Measurements from ENCODE around the gene LRRC4B.

DNA sequence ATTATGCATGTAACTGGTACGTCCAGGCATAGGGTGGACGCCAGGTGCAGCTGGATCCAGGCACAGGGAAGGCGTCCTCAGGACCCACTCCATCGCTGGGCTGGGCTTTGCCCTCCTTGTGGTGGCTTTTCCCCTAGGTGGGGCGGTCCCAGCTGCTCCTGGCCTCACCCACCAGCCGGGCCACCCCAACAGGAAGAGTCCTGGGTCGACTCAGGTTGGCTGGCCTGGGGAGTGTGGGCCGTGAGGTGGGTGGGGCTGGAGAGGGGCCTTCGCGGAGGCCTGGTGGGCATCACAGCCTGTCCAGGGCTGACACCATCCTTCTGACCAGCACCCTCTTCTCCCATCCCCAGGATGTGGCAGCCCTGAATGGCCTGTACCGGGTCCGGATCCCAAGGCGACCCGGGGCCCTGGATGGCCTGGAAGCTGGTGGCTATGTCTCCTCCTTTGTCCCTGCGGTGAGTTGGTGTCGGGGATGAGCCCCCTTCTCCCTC lies 88.4 kb downstream of the LRRC4B start:
- TF ChIP-seq, protein P1, sequence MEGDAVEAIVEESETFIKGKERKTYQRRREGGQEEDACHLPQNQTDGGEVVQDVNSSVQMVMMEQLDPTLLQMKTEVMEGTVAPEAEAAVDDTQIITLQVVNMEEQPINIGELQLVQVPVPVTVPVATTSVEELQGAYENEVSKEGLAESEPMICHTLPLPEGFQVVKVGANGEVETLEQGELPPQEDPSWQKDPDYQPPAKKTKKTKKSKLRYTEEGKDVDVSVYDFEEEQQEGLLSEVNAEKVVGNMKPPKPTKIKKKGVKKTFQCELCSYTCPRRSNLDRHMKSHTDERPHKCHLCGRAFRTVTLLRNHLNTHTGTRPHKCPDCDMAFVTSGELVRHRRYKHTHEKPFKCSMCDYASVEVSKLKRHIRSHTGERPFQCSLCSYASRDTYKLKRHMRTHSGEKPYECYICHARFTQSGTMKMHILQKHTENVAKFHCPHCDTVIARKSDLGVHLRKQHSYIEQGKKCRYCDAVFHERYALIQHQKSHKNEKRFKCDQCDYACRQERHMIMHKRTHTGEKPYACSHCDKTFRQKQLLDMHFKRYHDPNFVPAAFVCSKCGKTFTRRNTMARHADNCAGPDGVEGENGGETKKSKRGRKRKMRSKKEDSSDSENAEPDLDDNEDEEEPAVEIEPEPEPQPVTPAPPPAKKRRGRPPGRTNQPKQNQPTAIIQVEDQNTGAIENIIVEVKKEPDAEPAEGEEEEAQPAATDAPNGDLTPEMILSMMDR (conservative IDR thresholded peaks at IDR 0.05; ENCODE audit: low read depth, low read length): no peak
- TF ChIP-seq, protein P2, sequence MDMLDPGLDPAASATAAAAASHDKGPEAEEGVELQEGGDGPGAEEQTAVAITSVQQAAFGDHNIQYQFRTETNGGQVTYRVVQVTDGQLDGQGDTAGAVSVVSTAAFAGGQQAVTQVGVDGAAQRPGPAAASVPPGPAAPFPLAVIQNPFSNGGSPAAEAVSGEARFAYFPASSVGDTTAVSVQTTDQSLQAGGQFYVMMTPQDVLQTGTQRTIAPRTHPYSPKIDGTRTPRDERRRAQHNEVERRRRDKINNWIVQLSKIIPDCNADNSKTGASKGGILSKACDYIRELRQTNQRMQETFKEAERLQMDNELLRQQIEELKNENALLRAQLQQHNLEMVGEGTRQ (IDR thresholded peaks at IDR 0.05; ENCODE audit: low read depth, low read length): no peak
- TF ChIP-seq, protein P3, sequence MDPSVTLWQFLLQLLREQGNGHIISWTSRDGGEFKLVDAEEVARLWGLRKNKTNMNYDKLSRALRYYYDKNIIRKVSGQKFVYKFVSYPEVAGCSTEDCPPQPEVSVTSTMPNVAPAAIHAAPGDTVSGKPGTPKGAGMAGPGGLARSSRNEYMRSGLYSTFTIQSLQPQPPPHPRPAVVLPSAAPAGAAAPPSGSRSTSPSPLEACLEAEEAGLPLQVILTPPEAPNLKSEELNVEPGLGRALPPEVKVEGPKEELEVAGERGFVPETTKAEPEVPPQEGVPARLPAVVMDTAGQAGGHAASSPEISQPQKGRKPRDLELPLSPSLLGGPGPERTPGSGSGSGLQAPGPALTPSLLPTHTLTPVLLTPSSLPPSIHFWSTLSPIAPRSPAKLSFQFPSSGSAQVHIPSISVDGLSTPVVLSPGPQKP (IDR thresholded peaks at IDR 0.05; ENCODE audit: borderline replicate concordance, low read depth, low read length): no peak
- TF ChIP-seq FOS (IDR thresholded peaks at IDR 0.05; ENCODE audit: low read depth, low read length) (no peak), CEBPB (IDR thresholded peaks at IDR 0.05; ENCODE audit: low read depth, low read length) (no peak), POLR2A (IDR thresholded peaks at IDR 0.05; ENCODE audit: low read depth, low read length) (no peak), MXI1 (IDR thresholded peaks at IDR 0.05; ENCODE audit: borderline replicate concordance, low read depth, low read length) (no peak), RAD21 (IDR thresholded peaks at IDR 0.05; ENCODE audit: low read length) (no peak), CHD1 (IDR thresholded peaks at IDR 0.05; ENCODE audit: low read depth, low read length) (no peak), RFX5 (IDR thresholded peaks at IDR 0.05; ENCODE audit: low read depth, low read length) (no peak), SMC3 (IDR thresholded peaks at IDR 0.05; ENCODE audit: low read depth, low read length) (no peak)

Data from IMR-90 (cell line).